HG02981 (cell line): ENCODE data around the gene PRDM15.

ENCODE experiments used
- ATAC-seq: cut with Tn5 transposase; IDR thresholded peaks from one replicate; pipeline ENCODE4 v1.9.1; 2021; ENCODE audit warnings: mild to moderate bottlenecking, moderate library complexity; ENCODE audit not compliant: unreplicated experiment

PRDM15 gene

DNA sequence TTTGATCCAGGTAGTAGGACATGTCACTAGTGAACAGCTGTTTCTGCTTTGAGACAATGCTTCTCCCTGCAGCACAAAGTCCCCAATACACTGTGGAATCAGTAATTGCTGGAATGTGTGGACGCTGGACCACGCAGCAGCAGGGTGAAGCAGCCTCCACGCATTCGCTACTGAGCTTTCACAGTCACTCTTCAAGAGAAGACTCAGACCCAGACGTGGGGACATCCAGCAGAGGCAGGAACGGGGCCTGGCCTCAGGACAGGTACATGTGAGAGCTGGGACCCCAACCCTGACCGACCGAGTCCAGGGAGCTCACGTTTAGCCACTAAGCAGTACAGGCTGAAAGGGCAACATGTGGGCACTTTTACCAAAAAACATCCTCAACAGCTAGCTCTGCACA lies 34.1 kb upstream of the PRDM15 start:
- ATAC-seq: no peak

DNA sequence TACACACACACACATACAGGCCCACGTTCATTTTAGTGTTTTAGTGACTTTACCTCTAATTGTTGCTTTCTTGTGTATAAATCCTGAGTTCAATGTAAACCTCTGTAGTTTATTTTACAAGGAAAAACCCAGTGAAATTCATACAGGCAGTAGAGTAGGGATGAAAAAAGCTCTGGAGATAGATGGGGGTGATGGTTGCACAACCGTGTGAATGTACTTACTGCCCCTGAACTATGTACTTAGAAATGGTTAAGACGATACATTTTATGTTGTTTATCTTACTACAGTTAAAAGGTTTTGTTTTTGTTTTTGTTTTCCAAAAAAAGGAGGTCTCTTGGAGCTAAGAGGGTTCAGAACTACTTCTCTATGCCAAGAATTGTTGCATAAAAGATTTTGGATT lies 29.7 kb upstream of the PRDM15 start:
- no peak for ATAC-seq

DNA sequence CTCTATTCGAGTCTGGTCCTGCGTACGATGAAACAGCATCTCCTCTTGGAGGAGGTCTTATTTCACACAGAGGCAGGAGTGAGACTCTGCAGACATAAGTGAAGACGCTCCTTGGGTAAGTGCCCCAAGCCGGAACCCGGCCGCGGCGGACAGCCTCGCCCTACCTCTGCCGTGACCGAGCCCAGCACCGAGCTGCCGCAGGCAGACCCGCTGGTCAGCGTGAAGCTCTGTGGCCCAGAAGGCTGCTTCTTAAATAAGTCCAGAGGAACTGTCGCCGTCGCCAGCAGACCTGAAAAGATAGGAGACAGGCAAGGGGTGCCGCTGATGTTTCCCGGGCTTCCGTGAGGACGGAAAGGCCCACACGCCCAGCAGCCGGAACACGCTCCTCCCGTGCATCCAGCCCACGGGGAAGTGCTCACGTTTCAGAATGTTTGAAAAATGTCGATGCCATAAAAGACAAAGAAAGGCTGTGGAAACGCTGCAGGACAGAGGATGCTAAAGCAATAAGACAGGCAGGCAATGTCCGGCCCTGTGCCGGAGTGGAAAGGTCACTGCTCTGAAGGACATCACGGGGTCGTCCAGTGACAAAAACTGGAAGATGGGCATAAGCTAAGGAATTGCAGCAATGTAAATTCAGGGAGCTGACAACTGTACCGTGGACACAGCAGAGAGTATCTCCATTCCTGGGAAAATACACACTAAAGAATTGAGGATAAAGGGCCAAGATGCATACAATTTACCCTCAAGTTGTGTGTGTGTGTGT lies 28.5 kb upstream of the PRDM15 start:
- ATAC-seq: no peak

DNA sequence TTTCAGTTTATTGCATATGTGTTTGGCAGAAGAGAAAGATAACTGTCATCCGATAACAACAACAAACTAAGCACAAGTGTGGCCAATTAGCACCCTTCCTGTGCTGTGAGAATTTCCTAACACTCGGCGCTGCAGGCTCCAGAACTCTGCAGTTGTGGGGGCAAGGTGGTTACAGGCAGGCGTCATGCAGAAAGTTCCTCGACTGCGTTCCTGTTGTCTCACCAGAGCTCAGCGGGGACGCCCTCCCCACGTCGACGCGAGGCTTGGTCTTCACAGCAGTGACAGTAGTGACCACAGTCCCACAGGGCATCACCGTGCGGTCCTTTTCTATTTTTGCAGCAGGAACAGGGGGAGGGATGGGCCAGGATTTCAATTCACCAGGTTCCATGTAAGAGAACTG lies 27.6 kb upstream of the PRDM15 start:
- ATAC-seq: no peak

DNA sequence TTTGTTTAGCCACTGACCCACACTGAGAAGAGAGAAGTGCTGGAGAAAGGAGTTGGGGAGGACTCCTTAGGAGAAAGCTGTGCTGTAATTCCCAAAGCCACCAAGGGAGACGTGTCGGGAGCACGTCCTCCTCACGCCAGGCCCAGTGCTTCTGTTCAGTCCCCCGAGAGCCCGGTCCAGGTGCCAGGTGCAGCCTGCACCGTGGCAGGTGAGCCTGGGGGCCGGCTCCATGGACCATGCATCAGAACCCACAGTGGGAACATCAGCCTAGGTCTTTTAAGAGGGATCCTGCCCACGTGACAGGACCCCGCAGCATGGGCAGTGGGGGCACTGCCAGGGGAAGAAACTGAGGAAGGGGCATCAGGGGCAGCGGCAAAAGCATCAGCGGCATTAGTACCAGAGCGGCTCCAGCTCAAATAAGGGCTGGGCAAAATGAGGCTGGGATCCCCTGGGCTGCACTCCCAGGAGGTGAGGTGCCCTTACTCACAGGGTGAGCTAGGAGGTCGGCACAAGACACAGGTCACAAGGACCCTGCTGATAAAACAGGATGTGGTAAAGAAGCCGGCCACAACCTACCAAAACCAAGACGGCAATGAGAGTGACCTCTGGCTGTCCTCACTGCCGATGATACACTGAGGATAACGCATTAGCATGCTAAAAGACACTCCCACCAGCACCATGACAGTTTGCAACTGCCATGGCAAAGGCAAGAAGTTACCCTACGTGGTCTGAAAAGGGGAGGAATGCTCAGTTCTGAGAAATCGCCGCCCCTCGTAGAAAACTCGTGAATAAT lies 24.6 kb upstream of the PRDM15 start:
- no peak for ATAC-seq

DNA sequence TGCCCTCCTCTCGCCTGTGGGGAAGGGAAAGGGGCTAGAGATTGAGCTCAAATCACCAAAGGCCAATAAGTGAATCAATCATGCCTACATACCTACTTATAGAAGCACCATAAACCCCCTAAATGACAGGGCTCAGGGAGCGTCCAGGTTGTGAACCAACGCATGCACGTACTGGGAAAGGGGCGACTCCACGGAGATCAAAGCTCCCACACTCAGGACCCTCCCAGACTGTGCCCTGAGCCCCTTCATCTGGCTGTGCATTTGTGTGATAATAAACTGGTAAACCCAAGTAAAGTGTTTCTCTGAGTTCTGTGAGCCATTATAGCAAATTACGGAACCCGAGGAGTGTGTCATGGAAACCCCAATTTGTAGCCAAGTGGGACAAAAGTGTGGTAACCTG lies 23.8 kb upstream of the PRDM15 start:
- no peak for ATAC-seq

DNA sequence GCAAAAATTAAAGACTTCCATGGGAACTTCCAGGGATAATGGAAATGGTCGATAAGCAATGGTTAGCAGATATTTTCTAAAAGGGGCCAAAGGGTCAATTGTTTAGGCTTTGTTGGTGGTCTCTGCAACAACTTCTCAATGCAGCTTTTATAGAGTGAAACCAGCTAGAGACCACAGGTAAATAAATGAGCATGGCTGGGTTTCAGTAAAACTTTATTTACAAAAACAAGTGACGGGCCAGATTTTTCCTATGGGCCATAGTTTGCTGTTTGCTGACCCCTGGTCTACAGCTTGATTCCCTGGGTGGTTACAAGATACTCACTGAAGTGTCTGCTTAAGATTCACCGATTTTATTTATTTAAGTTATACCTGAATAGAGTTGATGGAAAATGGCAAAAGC lies 22.6 kb upstream of the PRDM15 start:
- ATAC-seq: no peak

DNA sequence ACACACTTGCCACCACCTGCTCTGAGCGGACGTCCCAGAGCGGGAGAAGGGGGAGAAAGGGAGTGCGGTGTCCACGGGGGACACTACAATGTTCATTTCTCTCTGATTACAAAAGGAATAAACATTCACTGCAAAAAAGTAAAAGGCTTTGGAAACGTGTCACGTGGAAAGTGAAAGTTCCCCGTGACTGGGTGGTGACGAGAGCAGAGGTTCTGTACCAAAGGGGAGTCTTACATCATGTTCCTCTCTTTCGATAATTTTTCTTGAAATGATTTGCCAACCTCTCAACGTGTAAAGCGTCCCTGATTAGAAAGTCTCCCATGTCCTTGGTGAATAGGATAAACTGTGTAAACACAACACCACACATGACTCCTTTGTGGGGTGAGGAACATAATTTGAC lies 22.0 kb upstream of the PRDM15 start:
- no peak for ATAC-seq

DNA sequence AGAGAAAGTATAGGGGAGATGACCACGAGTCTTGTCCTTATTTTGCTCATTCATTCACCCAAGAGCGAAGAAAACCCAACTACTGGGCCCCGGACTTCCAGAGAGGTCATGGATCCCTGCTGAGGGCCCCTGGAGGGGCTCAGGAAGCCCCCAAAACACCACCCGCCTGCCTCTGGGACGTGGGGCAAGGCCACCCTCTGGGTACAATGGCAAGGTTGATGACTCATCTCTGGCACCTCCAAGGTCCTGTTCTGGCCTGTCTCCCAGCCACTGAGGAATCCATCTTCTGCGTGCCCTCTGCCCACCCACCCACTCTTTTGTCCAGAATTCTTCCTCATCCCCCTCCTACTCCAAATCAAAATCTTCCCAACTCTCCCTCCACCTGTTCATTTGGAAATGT lies 21.3 kb upstream of the PRDM15 start:
- ATAC-seq: no peak

DNA sequence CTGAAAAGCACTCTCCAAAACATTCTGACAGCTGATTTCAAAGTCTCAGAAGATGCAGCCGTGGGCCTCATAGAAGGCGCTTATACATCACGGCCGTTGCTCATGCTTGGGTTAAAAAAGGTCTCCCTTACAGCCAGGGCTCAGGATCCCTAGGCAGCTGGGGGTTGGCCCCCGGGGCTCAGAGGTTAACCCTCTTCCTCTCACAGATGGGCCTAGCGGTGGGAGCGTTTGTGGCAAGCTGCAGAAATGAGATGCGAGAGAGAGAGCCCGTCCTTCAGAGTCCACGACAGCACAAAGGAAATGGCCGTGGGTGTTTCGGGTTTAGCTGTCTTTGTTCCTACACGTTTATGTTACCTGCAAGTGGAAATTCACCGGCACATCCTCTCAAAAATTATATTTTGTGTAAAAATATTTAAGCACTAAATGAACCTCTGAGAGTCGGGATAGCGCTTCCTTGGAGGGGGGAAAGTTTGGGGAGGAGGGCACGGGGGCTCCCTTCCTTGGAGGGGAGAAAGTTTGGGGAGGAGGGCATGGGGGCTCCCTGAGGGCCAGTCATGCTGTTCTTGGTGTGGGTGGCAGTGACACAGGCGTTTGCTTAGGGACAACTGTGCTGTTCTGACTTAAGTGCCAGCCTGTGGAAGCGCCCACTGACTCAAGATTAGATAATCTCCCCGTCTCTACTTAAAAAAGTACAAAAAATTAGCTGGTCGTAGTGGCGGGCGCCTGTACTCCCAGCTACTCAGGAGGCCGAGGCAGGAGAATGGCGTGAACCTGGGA lies 20.5 kb upstream of the PRDM15 start:
- peak; percentile 39 for ATAC-seq

DNA sequence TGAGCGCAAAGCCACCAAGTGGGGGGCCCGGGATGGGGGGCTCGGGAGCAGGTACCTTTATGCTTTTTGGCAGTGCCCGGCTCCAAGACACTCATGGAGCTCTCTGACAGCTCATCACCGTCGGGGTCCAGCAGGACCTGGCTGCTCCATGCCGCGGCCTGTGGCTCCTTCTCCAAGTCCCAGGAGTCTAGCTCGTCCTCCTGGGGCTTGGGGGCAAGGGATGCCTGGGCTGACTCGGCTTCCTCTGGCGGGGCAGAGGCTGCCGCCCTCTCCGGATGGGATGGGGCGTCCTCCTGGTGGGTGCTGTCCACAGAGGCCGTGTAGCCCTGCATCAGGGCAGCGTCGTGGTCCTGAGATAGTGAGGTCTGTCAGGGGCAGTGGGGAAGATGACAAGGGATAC lies 19.9 kb upstream of the PRDM15 start:
- ATAC-seq: no peak

DNA sequence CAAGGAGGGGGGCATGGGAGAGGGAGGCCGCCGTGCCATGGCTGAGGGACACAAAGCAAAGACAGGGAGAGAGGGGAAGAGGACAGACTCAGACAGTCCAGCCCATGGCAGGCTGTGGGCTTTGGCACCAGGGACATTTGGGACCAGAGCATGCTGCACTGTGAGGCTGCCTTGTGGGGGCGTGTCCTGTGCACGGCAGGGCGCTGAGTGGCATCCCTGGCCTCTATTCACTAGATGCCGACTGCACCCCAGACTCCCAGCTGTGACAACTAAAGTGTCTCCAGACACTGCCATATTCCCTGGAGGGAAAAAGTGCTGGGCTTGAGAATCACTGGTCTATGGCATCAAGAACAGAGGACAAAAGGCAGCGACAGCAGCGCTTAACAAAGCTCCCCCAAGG lies 18.6 kb upstream of the PRDM15 start:
- ATAC-seq: no peak

DNA sequence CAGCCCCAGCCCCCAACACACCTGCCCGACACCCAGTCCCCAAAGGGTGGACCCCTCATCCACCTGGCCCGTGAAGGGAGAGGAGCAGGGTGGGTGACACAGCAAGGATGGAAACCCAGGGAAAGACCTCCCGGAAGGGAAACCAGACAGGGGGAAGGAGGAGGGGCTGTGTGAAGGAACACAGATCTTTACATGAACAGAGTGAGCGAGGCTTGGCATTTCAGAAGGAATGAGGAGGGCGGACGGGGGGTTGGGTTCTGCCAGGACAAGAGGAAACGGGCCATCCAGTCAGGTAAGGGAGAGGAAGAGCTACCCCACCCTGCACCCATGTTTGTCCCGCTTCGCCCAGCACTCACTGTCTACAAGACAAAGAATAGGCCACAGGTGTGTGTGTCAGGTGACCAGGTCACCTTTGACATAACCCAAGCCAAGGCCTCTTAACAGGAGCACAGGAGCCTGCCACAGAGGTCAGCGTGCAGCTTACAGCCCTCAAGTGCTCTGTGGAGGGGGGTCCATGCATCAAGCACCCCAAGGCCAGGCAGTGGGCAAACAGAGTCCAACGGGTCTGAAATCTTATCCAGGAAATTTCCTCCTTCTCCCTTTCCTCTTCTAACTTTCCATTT lies 18.0 kb upstream of the PRDM15 start:
- ATAC-seq: no peak

DNA sequence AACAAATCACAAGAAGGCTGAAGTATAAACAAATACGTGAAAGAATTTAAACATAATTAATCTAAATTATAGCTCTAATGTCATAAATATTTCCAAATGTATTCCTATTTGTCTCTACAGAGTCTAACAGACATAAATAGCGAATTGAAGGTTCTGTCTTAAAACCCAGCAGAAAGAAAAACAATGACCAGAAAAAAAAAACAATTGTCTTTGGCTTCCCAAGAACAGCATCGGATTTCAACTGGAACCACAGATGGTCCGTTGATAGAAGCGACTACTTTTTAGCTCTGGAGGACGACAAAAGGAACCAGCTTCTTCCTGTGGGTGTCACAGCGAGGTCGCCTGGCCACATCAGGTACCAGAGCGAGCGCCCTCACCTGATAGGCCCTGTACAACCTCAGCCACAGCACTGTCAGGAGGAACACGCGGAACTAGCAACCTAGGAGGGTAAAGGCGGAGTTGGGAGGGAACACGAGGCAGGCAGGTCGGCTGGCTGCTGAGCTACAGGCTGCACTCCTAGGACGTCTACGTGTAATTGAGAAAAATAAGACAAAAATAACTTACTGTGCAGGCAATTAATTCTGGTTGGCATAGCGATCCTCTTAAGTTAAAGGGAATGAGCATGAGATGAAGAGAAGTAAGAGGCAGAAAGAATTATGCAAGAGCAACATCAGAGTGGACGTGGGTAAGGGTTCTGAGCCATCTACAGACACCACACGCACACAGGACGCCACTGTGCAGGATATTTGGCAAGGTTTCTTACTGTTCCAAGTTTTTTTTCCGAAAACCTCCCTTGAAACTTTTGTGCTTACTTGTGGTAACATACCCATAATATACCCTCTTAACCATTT lies 16.7 kb upstream of the PRDM15 start:
- ATAC-seq: peak; percentile 47

DNA sequence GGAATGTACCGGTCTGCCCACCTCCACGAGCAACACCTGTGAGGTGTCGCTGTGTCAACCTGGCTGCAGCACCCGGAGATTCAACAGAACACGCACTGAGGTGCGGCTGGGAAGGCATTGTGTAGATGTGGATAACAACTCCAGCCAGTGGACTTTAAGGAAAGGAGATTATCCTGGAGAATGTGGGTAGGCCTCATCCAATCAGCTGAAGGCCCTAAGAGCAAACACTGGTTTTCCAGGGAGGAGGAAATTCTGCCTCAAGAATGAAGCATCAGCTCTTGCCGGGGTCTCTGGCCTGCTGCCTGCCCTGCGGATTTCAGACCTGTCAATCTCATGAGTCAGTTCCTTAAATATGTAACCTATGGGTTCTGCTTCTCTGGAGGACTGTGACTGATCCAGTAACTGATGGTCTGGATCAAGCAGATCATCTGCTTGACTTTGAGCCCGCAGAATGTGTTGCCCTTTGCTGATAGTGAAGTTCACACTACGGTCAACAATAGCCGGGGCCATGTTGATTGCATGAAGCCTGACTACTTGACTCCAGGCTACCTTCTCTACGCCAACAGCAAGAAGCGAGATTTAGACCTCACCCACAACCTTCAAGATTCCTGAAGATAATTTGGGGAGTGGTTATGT lies 15.9 kb upstream of the PRDM15 start:
- ATAC-seq: no peak

DNA sequence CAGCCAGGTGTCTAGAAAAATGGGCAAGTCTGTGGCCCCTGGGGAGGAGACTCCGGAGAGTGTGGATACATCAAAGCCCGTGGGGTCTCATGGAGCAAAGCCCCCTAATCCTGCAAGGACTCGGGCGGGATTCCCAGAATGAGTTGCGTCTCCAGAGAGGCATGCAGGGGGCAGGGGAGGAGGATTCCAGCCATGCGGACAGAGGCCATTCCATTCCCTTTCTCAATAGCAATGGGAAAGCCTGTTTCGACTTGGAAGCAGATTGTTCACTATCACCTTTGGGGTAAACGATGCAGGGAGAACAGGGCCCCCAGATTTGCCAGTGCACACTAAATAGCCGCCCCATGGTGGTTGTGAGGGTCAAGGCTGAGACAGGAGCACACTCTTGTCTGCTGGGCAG lies 15.4 kb upstream of the PRDM15 start:
- ATAC-seq: no peak

DNA sequence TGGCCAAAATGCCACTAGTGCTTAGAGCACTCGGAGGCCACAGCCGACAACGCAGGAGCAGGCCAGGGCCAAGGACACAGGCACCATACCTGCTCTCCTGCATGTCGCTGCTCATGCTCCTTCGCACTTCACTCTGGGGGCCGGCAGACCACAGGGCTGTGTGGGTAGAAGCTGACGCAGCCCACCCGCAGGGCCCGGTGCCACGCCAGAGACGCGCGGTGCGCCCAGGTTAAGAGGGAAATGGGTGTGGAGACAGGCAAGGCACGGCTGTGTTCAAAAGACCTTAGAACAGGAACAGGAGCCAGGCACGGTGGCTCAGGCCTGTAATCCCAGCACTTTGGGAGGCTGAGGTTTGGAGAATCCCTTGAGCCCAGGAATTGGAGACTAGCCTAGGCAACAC lies 13.6 kb upstream of the PRDM15 start:
- ATAC-seq: no peak

DNA sequence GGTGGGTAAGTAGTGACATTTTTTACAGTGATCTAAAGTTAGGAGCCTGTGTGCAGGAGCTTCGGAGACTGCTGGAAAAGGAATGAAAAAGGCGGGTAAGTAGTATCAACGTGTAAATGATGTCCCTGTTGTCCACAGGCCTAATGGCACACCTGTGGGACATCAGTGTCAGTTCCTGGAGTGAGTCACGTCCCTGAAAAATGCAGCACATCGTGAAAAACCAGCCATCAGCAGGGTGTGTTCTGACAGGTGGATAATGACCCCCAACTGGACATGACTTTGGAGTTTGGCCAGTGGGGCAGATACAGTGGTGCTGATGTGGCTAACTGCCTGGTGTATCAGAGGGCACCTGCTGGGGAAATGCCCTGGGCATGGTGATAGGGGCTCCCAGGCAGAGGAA lies 12.0 kb upstream of the PRDM15 start:
- no peak for ATAC-seq

DNA sequence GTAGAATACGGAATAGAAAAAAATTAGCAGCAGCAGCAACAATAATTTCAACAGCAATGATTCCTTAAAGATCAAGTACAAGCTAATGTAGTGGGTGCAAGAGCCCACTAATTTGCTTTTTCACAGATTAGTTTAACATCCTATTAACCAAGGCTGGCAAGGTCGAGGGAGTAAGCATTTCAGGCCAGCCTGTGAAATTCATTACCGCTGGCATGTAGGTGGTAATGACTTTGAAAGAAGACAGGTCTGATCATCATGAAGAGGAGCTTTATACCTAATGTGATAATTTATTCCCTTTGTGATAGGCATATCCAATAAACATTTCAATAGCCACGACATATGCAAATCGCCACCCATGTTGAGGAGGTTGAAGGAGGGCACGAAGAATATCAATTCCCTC lies 11.2 kb upstream of the PRDM15 start:
- no peak for ATAC-seq
